HG03354 (cell line): ENCODE results near the gene HELZ.
"Not testable (repeated sequence)": the region's sequence is repeated elsewhere in the genome, so short reads cannot be mapped to it uniquely, and the experiment has no call there.

Source experiments
- ATAC-seq: cut with Tn5 transposase; IDR thresholded peaks from one replicate; pipeline ENCODE4 v1.9.1; 2021; ENCODE audit warnings: mild to moderate bottlenecking; ENCODE audit not compliant: unreplicated experiment, poor library complexity, severe bottlenecking

HELZ gene

DNA sequence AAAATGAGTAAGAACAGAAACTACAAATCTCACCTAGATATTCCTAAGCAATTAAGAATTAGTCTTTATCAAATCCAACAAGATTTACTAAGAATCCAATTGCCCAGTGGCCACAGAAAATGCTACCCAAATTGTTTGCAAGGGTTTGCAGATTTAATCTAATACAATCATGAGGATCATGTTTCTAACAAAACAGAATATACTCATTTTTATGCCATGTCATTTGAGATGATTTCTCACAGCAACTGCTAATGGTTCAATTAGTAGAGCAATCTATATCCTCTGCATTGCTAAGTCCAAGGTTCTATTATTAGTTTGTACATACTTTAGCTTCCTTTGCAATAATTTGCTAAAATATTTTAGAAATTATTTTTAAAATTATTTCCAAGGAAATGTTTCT, 41.2 kb downstream of the HELZ start:
- ATAC-seq, result no peak

DNA sequence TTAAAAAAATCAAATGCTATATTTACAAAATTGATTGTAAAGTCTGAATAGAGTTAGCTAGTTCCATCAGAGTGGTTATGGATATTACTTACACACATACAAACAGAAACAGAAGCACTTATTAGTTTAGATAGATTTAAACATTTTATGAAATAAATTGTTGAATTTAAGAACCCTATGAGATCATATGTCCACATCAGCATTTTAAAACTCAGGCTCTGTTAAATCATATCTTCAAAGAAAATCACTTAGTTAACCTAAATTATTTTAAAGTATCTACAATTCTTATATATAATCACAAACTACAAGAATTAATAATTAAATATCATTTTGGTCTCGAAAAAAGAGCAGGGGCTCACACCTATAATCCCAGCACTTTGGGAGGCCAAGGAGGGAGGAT, 42.5 kb downstream of the HELZ start:
- ATAC-seq, result no peak

DNA sequence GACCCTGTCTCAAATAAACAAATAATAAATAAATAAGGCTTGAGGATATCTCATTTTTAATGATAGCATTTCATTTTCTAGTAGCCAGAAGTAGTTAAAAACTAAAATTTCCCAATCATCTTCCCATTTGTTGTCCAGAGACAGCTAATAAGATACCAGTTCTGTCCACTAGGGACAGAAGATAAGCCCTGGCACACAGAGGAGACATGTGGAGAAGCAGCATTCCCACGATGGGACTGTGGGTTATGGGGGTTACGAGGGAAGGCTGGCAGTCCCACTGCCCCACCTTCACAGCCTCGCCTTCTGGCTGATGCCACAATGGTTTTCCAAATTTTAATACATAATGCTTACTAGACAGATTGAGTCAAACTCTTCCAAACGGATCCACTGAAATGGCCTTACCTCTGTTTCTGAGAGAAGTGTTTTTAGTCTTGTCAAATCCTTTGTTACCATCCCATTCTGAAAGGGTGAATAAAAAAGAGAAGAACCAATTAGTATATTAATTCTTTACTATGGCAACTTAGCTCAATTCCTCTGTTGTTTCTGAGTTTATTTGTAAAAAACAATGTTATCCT, 44.2 kb downstream of the HELZ start:
- ATAC-seq, result no peak

DNA sequence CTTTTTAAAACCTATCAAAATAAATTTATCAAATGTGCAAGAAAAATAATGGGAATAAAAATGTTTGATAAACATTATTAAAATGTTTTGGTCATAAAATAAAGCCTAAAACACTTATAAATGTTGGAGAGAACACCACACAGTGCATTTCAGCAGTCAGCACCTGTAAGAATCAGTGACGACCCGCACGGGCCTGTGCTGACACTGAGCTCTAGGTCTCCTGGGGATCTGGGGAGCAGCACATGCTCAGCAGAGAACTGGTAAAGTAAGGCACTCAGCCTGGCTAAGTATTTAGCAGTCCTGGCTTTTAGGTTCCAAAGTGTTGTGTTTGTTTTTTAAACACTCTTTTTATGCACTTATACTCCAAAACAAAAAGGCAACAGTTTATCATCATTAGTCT, 46.9 kb downstream of the HELZ start:
- ATAC-seq, result no peak

DNA sequence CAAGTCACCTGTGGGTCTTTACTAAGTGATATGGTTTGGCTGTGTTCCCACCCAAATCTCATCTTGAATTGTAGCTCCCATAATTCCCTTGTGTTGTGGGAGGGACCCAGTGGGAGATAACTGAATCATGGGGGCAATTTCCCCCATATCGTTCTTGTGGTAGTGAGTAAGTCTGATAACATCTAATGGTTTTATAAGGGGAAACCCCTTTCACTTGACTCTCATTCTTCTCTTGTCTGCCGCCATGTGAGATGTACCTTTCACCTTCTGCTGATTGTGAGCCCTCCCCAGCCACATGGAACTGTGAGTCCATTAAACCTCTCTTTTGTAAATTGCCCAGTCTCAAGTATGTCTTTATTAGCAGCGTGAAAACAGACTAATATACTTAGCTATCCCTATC, 48.0 kb downstream of the HELZ start:
- not testable (repeated sequence) for ATAC-seq

DNA sequence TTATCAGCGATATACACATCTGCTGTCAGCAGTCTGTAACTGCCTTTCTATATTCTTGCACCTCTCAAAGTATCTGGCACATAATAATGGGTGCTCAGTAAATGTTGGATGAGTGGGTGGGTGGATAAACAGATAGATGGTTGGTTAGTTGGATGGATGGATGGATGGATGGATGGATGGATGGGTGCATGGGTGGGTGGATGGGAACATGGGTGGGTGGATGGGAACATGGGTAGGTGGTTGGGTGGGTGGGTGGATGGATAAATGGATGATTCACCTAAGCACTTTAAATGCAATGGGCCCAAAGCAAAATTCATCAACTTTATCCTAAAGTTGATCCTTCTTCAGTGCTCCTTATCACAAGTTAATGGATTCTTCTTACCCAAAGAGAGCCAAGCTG, 48.6 kb downstream of the HELZ start:
- ATAC-seq, result no peak

DNA sequence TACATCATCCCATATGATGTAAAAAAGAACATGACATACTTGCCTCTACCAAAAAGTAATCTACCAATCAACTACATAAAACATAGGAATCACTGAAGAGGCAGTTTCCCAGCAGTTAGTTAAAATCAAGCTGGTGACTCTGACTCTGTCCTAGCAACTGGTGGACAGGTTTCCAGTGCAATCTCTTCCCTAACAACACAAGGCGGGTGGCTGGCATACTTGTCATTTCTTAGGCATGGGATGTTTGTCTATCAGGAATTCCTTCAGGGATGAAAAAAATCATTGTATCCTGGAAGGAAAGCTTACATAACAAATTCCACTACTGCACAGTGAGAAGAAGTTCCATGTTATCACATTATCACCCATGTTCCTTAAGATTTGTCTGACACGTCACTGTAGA, 50.9 kb downstream of the HELZ start:
- no peak for ATAC-seq

DNA sequence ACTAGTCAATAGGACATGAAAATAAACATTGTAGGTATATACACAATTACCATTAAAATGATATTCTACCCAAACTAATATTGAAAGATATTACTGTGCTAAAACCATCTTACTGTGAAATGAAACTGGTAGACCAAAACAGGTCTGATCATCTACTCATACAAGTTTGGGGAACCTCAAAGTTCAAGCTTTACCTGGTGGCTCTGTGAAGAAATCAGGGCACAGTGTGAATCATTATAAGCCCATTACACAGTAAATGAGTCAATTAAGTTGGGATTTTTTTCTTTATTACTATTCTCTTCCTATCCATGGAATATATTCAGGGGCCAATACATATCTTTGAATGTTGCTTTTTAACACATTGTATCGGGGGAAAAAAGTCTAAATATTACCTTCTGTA, 57.1 kb downstream of the HELZ start:
- no peak for ATAC-seq

DNA sequence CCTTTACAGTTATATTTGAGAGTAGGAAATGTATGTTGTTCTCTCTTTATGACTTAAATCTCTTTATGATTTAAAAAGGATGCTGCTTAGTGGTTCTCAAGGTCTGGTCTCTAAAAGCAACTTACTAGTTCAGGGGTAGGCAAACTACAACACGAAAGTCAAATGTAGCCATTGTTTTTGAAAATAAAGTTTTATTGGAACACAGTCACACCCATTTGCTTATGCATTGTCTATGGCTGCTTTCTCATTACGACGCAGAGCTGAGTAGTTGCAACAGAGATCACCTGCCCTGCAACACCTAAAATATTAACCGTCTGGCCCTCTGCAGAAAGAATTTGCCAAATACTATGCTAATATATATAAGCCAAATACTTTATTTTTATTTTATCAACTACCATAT, 58.2 kb downstream of the HELZ start:
- ATAC-seq, result no peak

DNA sequence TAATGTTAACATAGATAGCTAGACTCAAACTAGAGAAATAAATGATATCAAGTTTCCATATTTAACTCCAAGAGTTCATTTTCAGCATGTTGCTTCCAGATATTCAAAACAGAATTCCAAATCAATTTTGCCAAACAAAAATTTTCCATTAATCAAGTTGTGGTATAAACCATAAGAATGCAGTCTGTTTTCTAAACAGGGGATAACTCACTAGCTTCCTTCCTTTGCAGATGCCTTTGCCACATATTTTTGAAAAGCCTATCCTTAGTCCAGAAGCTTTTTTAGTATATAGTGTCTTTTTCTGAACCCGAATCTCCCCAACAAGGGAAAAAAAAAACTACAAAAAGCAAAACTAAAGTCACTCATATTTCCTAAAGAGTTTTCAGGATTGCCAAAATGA, 61.5 kb downstream of the HELZ start:
- ATAC-seq, result no peak

DNA sequence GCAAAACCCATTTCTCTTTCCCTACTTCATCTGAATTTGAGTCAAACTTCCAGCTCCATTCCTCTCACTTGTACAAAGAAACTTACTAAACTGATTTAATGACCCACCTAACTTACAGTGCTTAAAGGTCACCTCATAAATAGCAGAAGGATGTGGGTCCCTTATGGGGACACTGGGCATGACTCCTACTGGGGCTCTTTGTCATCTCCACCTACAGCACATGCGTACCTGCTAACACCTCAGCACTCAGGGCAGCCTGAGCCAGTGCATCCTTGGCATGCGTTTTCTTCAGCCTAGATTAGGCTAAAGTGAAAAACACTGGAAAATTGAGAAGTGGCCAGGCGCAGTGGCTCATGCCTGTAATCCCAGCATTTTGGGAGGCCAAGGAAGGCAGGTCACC, 63.2 kb downstream of the HELZ start:
- ATAC-seq, result no peak

DNA sequence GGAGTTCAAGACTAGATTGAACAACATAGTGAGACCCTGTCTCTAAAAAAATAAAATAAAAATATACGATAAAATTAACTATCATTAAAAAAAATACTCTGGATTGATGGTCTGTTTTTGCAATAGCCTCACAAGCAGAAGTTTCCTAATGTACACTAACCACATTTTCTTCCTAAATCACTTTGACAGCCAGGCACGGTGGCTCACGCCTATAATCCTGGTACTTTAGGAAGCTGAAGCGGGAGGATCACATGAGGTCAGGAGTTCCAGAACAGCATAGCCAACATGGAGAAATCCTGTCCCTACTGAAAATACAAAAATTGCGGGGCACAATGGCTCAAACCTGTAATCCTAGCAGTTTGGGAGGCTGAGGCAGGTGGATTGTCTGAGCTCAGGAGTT, 64.7 kb downstream of the HELZ start:
- ATAC-seq, result no peak

DNA sequence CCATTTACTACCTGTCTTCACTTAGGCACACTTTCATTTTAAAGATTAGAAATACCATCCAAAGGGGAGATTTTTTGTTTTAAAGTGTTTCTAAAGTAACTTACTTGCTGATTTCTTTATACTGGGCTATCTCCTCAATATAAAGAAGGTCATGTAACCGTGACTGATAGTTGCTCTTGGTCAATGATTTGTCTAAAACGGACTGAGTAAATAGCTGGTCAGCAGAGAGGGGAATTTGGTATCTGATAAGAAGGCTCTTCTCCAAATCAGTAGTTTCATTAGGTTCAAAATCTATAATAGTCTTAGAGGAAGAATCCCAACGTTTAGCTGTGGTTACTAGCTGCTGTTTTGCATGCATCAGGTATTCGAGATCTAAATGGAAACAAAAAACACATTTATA, 66.4 kb downstream of the HELZ start:
- no peak for ATAC-seq

DNA sequence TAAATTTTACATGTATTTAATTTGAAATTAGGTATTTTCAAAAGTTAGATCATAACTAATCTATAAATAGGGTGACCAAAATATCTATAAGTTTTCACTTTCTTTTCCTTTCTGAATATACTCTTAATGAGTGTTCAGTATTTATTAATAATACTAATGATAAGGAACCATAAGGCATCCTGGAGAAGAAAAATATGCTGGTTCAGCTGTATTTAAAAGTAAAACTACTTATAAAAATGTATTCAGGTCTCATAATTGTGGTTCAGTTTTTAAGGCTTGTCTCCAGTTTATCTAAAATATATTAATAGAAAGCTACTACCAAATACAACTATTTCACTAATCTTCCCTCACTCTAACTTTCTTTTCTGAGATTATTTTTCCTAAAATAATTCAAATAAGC, 67.3 kb downstream of the HELZ start:
- ATAC-seq, result no peak

DNA sequence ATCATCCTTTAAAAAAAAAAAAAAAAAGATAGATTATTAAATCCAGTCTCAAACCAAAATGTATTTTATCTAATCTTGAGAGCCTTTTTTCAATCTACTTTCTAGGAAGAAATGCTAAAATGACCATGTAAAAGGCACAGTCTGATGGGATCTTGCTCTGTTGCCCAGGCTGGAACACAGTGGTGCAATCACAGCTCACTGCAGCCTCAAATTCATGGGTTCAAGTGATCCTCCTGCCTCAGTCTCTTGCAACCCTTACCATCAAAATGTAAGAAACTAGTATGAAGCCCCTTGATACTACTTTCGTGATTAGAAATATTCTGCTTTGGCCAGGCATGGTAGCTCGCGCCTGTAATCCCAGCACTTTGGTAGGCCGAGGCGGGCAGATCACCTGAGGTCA, 70.8 kb downstream of the HELZ start:
- no peak for ATAC-seq

DNA sequence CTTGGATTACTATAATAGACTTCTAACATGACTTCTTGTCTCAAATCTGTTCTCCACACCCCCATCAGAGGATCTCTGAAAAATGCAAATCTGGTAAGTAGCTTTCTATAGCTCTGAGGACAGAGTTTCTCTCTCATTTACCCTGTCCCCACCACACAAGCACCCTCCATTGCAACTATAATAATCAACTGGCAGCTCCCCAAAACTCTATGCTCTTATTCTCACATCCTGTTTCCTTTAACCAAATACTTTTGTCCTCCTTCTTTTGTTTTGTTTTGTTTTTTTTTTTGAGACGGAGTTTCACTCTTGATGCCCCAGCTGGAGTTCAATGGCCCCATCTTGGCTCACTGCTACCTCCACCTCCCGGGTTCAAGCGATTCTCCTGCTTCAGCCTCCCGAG, 73.4 kb downstream of the HELZ start:
- peak; percentile 99 for ATAC-seq

DNA sequence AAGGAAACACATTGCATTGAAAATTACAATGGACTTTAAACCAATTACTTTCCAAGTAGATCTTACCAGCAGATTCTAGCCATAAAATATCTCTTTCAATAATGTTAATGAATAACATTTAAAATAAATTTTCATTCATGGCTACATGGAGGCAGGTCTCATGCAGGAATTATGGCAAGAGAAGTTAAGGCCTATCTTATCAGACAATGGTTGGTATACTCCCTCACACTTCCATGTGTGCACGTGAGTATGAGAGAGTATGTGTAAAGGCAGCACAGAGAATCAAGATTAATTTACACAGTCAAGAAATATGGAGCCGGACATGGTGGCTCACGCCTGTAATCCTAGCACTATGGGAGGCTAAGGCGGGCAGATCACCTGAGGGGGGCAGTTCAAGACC, 76.5 kb downstream of the HELZ start:
- no peak for ATAC-seq

DNA sequence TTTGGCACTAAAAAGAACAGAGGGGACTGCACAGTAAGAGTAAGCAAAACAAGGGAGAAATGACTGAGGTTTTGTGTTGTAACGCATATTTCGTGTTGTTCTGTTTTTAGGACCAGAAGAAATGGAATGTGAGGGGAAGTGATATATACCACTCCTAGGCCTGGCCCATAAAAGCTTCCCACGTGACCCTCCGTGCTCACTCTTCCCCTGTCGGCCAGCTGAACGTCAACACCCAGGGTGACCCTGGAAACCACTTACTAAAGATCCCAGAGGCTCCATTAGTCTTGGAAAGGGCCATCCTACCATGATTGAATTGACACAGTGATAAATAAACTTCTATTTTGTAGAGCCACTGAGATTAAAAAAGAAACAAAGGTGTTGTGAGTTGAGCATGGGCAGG, 79.8 kb downstream of the HELZ start:
- ATAC-seq, result no peak

DNA sequence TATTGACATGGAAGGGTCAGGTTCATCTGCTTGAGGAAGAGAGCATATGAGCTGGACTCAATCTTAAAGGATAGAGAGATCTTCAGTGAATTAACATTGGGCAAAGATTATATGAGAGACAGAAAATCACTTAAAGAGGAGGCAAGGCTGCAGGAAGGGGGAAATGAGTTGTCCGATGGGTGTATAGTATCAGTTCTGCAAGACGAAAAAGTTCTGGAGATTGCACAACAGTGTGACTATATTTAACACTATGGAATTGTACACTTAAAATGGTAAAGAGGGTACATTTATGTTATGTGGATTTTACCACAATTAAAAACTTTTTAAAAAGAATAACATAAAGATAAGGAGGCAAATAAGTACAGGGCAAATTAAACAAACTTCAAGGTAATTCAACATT, 80.7 kb downstream of the HELZ start:
- no peak for ATAC-seq

DNA sequence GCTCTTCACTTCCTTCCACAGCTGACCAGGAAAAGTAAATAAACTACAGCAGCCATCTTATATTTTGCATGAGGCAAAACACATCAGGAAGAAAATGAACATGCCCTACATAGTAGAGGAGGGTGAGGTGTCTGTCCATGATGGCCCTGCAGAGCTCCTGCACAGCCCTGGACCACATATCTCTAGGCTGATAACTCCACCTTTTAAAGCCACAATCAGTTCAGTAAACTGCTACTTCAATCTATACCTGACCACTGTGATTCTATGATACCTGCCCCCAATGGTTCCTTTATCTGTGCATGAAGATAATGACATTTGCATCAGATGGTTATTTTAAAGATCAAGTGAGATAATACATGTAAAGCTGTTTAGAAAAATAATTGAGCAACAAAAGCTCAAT, 82.2 kb downstream of the HELZ start:
- no peak for ATAC-seq

DNA sequence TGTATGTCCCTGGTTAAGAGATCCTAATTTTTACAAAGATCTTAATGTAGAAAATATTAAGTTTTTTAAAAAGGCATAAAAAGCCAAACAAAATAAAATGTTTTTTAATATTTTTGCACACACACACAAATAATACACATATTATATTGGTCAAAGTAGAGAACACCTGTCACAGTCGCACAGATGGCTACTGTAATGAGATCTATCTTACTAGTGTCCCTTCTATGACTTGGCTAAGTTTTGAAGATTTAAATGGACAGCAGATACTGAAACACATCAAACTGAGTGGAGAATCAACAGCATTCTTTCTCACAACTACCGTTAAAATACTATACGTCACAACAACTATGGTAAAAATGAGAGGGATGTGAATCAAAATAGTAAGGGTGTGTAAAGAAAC, 83.4 kb downstream of the HELZ start:
- ATAC-seq, result no peak

DNA sequence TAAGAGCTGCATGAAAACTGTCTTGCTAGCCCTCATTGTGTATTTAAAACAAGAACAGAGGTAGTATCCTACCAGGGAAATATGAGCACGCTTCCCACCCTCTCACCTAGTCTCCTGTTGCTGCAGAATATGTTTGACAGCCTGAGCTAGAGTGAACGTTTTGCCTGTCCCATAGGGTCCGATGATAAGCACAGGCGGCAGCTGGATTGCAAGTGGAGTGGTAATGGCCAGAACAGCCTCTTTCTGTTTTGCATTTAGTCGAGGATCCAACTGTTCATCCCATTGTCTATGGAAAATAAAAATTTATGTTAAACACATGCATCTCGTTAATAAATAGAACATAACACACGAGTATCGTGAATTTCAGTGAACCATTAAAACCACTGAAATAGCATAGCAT, 84.2 kb downstream of the HELZ start:
- ATAC-seq, result no peak
